HG03103 (cell line): ENCODE data around the gene FUT3.
"Not testable (repeated sequence)": the region's sequence is repeated elsewhere in the genome, so short reads cannot be mapped to it uniquely, and the experiment has no call there.

ENCODE experiments used
- ATAC-seq: cut with Tn5 transposase; IDR thresholded peaks from one replicate; pipeline ENCODE4 v1.9.1; 2021; ENCODE audit warnings: low read depth; ENCODE audit not compliant: unreplicated experiment

Gene FUT3

GRCh38 chr19:5851302-5851701, at the start of gene FUT3:
FUT3 (minus strand) TSS chr19:5851449.
- ATAC-seq: no peak

GRCh38 chr19:5900976-5901375, 49.7 kb upstream of the FUT3 start:
- no peak for ATAC-seq

GRCh38 chr19:5899728-5900526, 48.7 kb upstream of the FUT3 start:
- ATAC-seq: no peak

- ATAC-seq: no peak
Observed at GRCh38 chr19:5897189-5897969, 46.1 kb upstream of the FUT3 start.

GRCh38 chr19:5896365-5897076, 45.3 kb upstream of the FUT3 start:
- ATAC-seq: no peak

GRCh38 chr19:5895890-5896289, 44.6 kb upstream of the FUT3 start:
- ATAC-seq: no peak

- no peak for ATAC-seq
Observed at GRCh38 chr19:5895409-5895808, 44.2 kb upstream of the FUT3 start.

- ATAC-seq: no peak
Observed at GRCh38 chr19:5894704-5895349, 43.6 kb upstream of the FUT3 start.

- no peak for ATAC-seq
Observed at GRCh38 chr19:5893907-5894703, 42.9 kb upstream of the FUT3 start.

- no peak for ATAC-seq
Observed at GRCh38 chr19:5893296-5893903, 42.2 kb upstream of the FUT3 start.

GRCh38 chr19:5892772-5893275, 41.6 kb upstream of the FUT3 start:
- ATAC-seq: no peak

GRCh38 chr19:5891938-5892771, 40.9 kb upstream of the FUT3 start:
- no peak for ATAC-seq

- no peak for ATAC-seq
Observed at GRCh38 chr19:5891572-5891937, 40.3 kb upstream of the FUT3 start.

- no peak for ATAC-seq
Observed at GRCh38 chr19:5890099-5890498, 38.9 kb upstream of the FUT3 start.

GRCh38 chr19:5889288-5889971, 38.2 kb upstream of the FUT3 start:
- ATAC-seq: no peak

GRCh38 chr19:5884065-5884811, 33.0 kb upstream of the FUT3 start:
- not testable (repeated sequence) for ATAC-seq

- not testable (repeated sequence) for ATAC-seq
Observed at GRCh38 chr19:5883157-5883873, 32.1 kb upstream of the FUT3 start.
